ENCODE results near the gene FAM193A.

- TF ChIP-seq, protein P1, sequence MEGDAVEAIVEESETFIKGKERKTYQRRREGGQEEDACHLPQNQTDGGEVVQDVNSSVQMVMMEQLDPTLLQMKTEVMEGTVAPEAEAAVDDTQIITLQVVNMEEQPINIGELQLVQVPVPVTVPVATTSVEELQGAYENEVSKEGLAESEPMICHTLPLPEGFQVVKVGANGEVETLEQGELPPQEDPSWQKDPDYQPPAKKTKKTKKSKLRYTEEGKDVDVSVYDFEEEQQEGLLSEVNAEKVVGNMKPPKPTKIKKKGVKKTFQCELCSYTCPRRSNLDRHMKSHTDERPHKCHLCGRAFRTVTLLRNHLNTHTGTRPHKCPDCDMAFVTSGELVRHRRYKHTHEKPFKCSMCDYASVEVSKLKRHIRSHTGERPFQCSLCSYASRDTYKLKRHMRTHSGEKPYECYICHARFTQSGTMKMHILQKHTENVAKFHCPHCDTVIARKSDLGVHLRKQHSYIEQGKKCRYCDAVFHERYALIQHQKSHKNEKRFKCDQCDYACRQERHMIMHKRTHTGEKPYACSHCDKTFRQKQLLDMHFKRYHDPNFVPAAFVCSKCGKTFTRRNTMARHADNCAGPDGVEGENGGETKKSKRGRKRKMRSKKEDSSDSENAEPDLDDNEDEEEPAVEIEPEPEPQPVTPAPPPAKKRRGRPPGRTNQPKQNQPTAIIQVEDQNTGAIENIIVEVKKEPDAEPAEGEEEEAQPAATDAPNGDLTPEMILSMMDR (IDR thresholded peaks at IDR 0.05), result no peak
- no peak for TF ChIP-seq POLR2A (IDR thresholded peaks at IDR 0.05)
Measured at GRCh38 chr4:2648159-2648814, 111.8 kb downstream of the FAM193A start.
